CD14-positive monocyte (primary cell): ENCODE data around the gene SIRT7. TPM values are rescaled to one million over a fixed set of nuclear protein-coding genes. Genes with fewer than 3 reads are reported as not detected.

Experiments used
- DNase-seq, 3 donors: peaks; one replicate each; pipeline ENCODE4 v3.0.0-alpha.2; 2011 to 2022
- H2AFZ ChIP-seq: 2 replicates; pipeline ENCODE4 v1.6.0; 2012; ENCODE audit warnings: mild to moderate bottlenecking, low read depth, low read length, inconsistent platforms; ENCODE audit not compliant: insufficient read depth, poor library complexity, severe bottlenecking
- H3K27ac ChIP-seq, 2 donors: 1 replicate in 1 of 2; 2 replicates in 1 of 2; pipeline ENCODE4 v1.5.1; 2012 to 2013; ENCODE audit warnings: low read length in 2 of 2, control low read depth in 1 of 2, inconsistent platforms in 1 of 2, low read depth in 1 of 2, mild to moderate bottlenecking in 1 of 2
- H3K27me3 ChIP-seq, 2 donors: one replicate each; pipeline versions ENCODE4 v1.6.0 to v1.6.1; 2011 to 2013; ENCODE audit warnings: low read length in 2 of 2; ENCODE audit not compliant: control insufficient read depth in 2 of 2, insufficient read depth in 2 of 2
- H3K36me3 ChIP-seq, 2 donors: replicated peaks in 1 of 2; 1 replicate in 1 of 2; 2 replicates in 1 of 2; pipeline versions ENCODE4 v1.5.1 to v1.6.1; 2012 to 2013; ENCODE audit warnings: low read length in 2 of 2, control low read depth in 1 of 2, inconsistent platforms in 1 of 2, mild to moderate bottlenecking in 1 of 2; ENCODE audit not compliant: insufficient read depth in 2 of 2, control insufficient read depth in 1 of 2
- H3K4me1 ChIP-seq, 2 donors: 1 replicate in 1 of 2; 2 replicates in 1 of 2; pipeline versions ENCODE4 v1.5.1 to v1.6.1; 2012 to 2013; ENCODE audit warnings: low read length in 2 of 2, control low read depth in 1 of 2, inconsistent platforms in 1 of 2, mild to moderate bottlenecking in 1 of 2, moderate library complexity in 1 of 2; ENCODE audit not compliant: insufficient read depth in 2 of 2, control insufficient read depth in 1 of 2
- H3K4me2 ChIP-seq: replicated peaks from 2 replicates; pipeline ENCODE3; 2012; ENCODE audit warnings: low read length, moderate library complexity, mild to moderate bottlenecking; ENCODE audit not compliant: poor library complexity, severe bottlenecking; ENCODE audit errors: extremely low read depth
- H3K4me3 ChIP-seq, 3 experiments: fragments of 200-600 bp in 1 of 3; sonication (generic) in 1 of 3; replicated peaks in 1 of 3; 1 replicate in 2 of 3; 2 replicates in 1 of 3; pipeline ENCODE4 v1.5.1; 2011 to 2013; ENCODE audit warnings: low read length in 3 of 3, mild to moderate bottlenecking in 3 of 3, control low read depth in 2 of 3, low read depth in 2 of 3, inconsistent platforms in 1 of 3, moderate library complexity in 1 of 3
- H3K79me2 ChIP-seq: 2 replicates; pipeline ENCODE4 v1.6.0; 2012; ENCODE audit warnings: mild to moderate bottlenecking, control low read depth, inconsistent platforms, low read length, moderate library complexity; ENCODE audit not compliant: insufficient read depth
- H3K9ac ChIP-seq: 2 replicates; pipeline ENCODE4 v1.6.0; 2017; ENCODE audit warnings: low read length, mild to moderate bottlenecking; ENCODE audit not compliant: insufficient read depth, poor library complexity, severe bottlenecking
- H3K9me3 ChIP-seq, 2 donors: replicated peaks in 1 of 2; 1 replicate in 1 of 2; 2 replicates in 1 of 2; pipeline versions ENCODE4 v1.5.1 to v1.6.1; 2012 to 2013; ENCODE audit warnings: low read length in 2 of 2, control low read depth in 1 of 2; ENCODE audit not compliant: control insufficient read depth in 1 of 2, insufficient read depth in 1 of 2
- H4K20me1 ChIP-seq: 2 replicates; pipeline ENCODE4 v1.6.0; 2012; ENCODE audit warnings: mild to moderate bottlenecking, low read length, control low read depth, moderate library complexity; ENCODE audit not compliant: insufficient read depth
- H3K27ac Mint-ChIP-seq, 7 donors: one replicate each; pipeline ENCODE4 v1.8.0; 2020; ENCODE audit warnings: mild to moderate bottlenecking in 7 of 7, mixed read lengths in 7 of 7, moderate library complexity in 6 of 7, inconsistent platforms in 2 of 7
- H3K27me3 Mint-ChIP-seq, 3 donors: one replicate each; pipeline ENCODE4 v1.8.0; 2021 to 2022; ENCODE audit warnings: low read depth in 3 of 3, mild to moderate bottlenecking in 3 of 3, mixed read lengths in 3 of 3, moderate library complexity in 3 of 3, inconsistent platforms in 1 of 3
- H3K36me3 Mint-ChIP-seq, 2 donors: one replicate each; pipeline ENCODE4 v1.8.0; 2020; ENCODE audit warnings: mixed read lengths in 2 of 2, inconsistent platforms in 1 of 2, mild to moderate bottlenecking in 1 of 2
- H3K4me1 Mint-ChIP-seq: one replicate; pipeline ENCODE4 v1.8.0; 2020; ENCODE audit warnings: mild to moderate bottlenecking, mixed read lengths
- H3K4me3 Mint-ChIP-seq, 2 donors: one replicate each; pipeline ENCODE4 v1.8.0; 2020; ENCODE audit warnings: mild to moderate bottlenecking in 2 of 2, mixed read lengths in 2 of 2, moderate library complexity in 1 of 2
- H3K9me3 Mint-ChIP-seq, 7 donors: one replicate each; pipeline ENCODE4 v1.8.0; 2020 to 2022; ENCODE audit warnings: mixed read lengths in 7 of 7, mild to moderate bottlenecking in 6 of 7, moderate library complexity in 6 of 7, inconsistent platforms in 2 of 7
- CTCF ChIP-seq: fragments of 200-600 bp; IDR thresholded peaks from one replicate; pipeline ENCODE4 v1.8.0; 2022; ENCODE audit warnings: antibody characterized with exemption, mild to moderate bottlenecking
- WGBS: methylation state at CpG from one replicate; pipeline ENCODE4 v1.1.5; 2013; ENCODE audit warnings: missing lambda C conversion rate; ENCODE audit not compliant: insufficient coverage; 5-methylcytosine and 5-hydroxymethylcytosine counted together
- intact Hi-C, 2 donors: fragments of 100-400 bp; cut with micrococcal nuclease; formaldehyde crosslinking; loops; one replicate each; pipeline versions ENCODE4 v1.15.0 to v1.15.1; 2023
- polyA plus RNA-seq, 3 donors: library from polyadenylated mRNA; depleted of rRNA in 1 of 3; unstranded in 2 of 3; stranded (reverse) in 1 of 3; fragments of 300-500 nt in 2 of 3; fragments of >200 nt in 1 of 3; fragmentation: Illumina TruSeq in 2 of 3; gene quantifications; 1 replicate in 2 of 3; 2 replicates in 1 of 3; pipeline ENCODE4 v1.2.3, GENCODE V29; 2012 to 2021

The SIRT7 gene
- polyA plus RNA-seq, 3 donors: 22.5 to 73.5 (median 23.7) TPM

DNA sequence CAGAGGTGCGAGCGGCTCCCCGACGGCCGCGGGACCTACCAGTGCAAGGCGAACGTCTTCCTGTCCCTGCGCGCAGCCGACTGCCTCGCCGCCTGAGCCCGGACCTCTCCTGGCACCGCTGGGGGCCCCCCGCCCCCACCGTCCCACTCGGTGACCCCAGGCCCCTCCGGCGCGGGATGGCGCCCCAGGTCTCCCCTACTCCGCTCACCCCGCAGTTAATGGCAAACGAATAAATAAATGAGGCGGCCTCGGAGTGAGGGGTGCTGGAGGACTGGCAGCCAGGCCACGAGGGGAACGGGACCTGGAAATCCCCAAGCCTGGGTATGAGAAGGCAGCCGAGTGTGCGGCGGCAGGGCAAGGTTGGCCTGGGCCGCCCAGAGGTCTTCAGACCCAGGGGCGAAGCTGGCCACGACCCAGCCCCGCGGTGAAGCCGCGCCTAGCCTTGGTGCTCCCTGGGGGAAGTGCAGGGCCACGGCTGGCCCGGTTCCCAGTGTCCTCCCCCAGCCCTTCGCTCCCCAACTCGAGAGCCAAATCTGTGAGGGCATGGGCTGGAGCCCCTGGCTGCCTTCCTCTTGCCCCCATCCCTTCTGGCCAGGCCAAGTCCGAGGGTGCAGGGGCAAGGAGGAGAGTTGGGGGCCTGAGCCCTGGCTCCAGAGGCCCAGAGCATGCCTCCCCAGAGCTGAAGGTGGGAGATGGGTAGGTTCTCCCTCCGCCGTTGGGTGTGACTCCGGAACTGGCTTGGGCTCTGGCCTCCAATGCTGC, 15.1 kb downstream of the SIRT7 start:
- Mint-ChIP-seq H3K27me3 (peaks cover 19 to 33% (median 21%) of the 10 kb centered on the region in 3 donors), H3K9me3 (peaks cover 0 to 12% (median 0%) of the 10 kb centered on the region in 7 donors), H3K27ac (no peak overlapping the region), H3K36me3 (peaks cover 53 to 62% of the 10 kb centered on the region in 2 donors), H3K4me1 (peaks cover 2% of the 10 kb centered on the region), H3K4me3 (peak overlapping the region in 1 of 2 donors; percentile 51)
- intact Hi-C loops: no loop called here
- Histone ChIP-seq H3K36me3 (peaks cover 36 to 56% of the 10 kb centered on the region in 2 donors), H3K27me3 (peaks cover 3 to 20% of the 10 kb centered on the region in 2 donors), H3K4me3 (no peak overlapping the region), H3K4me2 (peak overlapping the region; percentile 31), H2AFZ (no peak overlapping the region), H4K20me1 (peaks cover 27% of the 10 kb centered on the region), H3K27ac (no peak overlapping the region), H3K9ac (no peak overlapping the region), H3K4me1 (peaks cover 0 to 12% of the 10 kb centered on the region in 2 donors), H3K9me3 (no peaks in the 10 kb centered on the region), H3K79me2 (peaks cover 4% of the 10 kb centered on the region)
- TF ChIP-seq CTCF: no peak
- 32% methylated on average over 37 of the region's 47 CpGs for WGBS
- DNase-seq: no peak

DNA sequence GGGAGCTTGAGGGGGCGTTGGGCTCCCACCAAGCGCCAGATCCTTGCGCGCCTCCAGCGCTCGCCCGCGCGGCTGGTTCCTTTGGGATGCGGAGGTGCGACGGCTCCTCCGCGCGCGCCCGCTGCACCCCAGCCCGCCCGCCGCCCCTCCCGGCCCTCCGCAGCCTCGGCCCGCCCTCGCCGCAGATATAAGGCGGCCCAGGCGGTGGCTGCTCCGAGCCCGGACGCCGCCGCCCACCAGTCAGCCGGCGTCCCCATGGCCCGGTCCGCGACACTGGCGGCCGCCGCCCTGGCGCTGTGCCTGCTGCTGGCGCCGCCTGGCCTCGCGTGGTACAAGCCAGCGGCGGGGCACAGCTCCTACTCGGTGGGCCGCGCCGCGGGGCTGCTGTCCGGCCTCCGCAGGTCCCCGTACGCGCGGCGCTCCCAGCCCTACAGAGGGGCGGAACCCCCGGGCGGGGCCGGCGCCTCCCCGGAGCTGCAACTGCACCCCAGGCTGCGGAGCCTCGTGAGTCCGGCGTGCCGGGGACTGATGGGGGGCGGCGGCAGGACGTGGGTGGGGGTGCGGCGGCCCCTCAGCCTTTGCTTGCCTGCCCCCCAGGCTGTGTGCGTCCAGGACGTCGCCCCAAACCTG, 15.8 kb downstream of the SIRT7 start, which contains the start of gene NPB:
Gene NPB (plus strand): TSS at position 216 of the 630 bp plus-strand sequence. CDS start 40 bp downstream, at position 256.
- Histone ChIP-seq H3K4me2 (peak within 1 kb of the TSS; percentile 31), H4K20me1 (peaks cover 27% of the 10 kb centered on the region), H3K4me1 (peaks cover 0 to 12% of the 10 kb centered on the region in 2 donors), H3K36me3 (peaks cover 41 to 56% of the 10 kb centered on the region in 2 donors), H3K9ac (no peak within 1 kb of the TSS), H3K4me3 (no peak within 1 kb of the TSS), H3K27ac (no peak within 1 kb of the TSS), H3K79me2 (peaks cover 5% of the 10 kb centered on the region), H3K9me3 (no peaks in the 10 kb centered on the region), H3K27me3 (peaks cover 3 to 20% of the 10 kb centered on the region in 2 donors), H2AFZ (no peak within 1 kb of the TSS)
- TF ChIP-seq CTCF: no peak
- intact Hi-C loops: no loop called here
- peaks cover 0 to 12% (median 0%) of the 10 kb centered on the region in 7 donors for H3K9me3 Mint-ChIP-seq
- peaks cover 2% of the 10 kb centered on the region for H3K4me1 Mint-ChIP-seq
- WGBS: 2% methylated on average over 74 of the region's 79 CpGs
- H3K4me3 Mint-ChIP-seq: peak within 1 kb of the TSS in 1 of 2 donors; percentile 77
- H3K36me3 Mint-ChIP-seq: peaks cover 59 to 67% of the 10 kb centered on the region in 2 donors
- peaks cover 19 to 33% (median 21%) of the 10 kb centered on the region in 3 donors for H3K27me3 Mint-ChIP-seq
- H3K27ac Mint-ChIP-seq: peak within 1 kb of the TSS in 1 of 7 donors; percentile 4
- no peak for DNase-seq
